ENCODE data around the gene MORC4.

MORC4 gene

DNA sequence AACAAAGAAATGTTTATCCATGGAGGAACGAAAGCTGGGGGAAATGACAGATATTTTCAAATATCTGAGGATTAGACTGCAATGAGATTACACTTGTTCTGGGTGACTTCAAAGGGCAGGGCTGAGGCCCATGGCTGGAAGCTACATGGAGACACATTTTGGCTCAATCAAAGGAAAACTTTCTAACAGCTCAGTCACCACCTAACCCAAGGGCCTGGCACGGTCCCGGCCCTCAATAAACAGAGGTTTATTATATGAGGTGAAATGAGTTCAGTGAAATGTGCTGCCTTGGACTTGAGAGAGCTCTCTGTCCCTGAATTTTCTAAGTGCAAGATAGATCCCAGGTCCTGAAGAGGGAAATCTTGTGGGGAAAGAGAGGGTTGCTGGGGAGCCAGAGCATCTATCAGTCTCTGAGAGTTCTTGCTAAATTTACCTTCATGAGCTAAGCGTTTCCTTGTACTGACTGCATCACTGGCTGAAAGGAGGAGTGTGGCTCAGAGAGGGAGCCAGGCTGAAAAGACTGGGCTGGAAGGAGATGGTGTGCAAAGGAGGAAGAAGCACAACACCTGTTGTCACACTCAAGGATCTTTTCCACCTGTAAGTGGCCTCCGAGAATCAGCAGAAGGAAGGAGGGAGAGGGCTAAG, 94.8 kb downstream of the MORC4 start:
- no peak for DNase-seq (ENCODE audit: low read depth)

DNA sequence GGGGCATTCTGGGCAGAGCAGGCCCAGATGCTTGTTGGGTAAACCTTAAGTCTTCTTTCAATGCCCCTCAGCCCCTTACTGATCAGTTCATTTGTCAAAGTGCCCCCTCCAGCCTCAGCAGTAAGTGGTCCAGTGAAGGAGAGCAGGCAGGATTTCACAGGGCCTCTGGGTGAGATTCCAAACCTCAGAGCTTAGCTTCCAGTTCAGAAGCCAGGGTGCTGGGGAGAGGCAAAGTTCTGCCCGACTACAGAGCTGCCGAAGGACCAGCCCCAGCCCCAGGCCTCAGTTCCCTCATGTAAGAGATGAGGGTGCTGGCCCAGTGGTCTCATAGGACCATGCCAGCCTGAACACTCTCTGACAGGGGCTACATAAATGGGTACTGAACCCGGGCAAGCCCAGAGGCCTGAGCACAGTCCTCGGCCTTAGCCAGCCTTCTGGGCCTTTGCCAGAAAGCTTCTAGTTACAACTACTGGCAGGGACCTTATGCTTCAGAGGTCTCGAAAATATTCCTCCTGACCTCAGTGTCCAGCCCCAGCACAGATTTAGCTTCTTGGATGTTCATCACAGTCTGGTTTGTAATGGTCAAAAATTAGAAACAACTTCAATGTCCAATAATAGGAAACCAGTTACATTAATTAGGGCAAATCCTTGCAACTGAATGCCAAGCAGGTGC, 96.0 kb downstream of the MORC4 start:
- DNase-seq (ENCODE audit: low read depth): no peak

DNA sequence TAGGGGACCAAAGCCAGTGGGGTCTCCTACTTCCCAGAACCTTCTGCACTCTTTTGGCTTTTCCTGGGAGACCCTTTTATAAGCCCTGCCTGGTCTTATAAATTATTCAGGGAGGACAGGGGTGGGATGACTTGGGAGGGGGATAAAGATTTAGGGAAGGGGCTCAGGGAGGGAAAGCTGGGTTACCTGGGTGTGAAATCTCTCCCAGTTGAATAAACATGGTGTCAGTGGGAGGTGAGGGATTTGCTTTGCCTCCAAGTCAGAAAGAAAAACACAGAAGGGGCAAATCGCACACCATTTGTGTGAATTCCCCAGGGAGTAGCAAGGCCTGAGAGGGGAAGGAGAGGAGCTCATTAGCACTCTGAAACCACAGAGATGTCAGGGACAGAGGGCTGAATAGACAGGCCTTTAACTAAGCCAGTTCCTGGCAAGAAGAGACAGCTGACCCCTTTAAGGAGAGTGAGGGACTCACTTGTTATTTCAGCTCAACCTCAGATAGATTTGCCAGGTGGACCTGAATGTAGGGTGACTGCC, 96.7 kb downstream of the MORC4 start, which contains the start of gene RIPPLY1:
TSS of gene RIPPLY1 (minus strand) at position 51 of the 534 bp plus-strand sequence. CDS start 54 bp downstream, outside the sequence.
- no peak for DNase-seq (ENCODE audit: low read depth)

DNA sequence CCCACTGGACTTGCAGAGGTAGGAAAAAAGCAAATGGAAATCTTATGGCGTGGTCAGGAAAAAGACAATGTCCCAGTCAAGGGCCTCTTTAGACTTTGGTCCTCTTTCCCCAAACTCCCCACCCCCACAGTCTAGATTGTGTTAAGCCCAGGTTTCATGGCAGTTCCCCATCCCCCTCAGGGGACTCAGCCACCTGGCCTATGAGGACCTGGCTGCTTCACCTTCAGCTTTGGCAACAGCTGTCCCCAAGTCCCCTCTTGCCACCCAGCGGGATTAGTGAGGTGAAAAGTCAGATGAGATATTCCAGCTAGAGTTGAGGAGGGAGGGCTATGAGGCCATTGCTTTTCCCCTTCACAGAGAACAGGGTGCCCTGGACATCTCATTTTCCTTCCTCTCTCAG, 97.3 kb downstream of the MORC4 start:
- DNase-seq (ENCODE audit: low read depth): no peak

DNA sequence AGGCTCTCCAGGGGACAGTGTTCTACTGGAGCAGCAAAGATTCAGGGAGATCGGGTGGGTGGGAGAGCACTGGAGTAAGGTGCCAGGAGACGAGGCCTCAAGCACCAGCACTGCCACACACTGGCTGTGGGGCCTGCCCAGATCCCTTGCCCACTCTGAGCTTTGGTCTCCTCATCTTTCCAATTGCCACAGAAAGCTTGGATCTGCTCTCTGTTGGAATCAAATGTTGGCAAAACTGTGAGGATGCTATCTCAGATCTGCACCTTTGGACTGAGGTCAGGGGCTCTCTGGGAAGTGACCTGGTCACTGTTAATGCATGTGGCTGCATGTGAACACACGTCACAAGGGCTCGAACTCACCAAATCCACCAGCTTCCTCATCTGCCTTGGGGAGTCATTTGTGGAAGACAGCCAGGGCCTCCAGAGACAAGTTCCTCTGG, 98.2 kb downstream of the MORC4 start:
- DNase-seq (ENCODE audit: low read depth): no peak

DNA sequence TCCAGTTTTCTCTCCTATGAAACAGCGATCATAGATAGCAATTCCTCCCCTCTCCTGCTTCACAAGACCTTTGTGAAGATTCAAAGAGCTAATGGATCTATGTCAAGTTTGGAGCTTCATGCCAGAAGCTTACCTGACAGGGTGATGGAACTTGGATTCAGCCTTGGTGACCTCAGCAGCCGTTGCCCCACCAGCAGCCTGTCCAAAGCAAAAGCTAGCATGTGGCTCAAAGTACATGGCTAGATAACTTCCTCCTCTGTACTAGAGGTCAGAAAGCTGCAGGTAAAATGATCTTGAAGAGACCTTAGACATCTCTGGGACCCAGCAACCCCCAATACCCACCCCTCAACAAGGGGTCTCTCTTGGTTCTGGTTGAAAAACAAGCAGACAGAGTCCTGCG, 98.7 kb downstream of the MORC4 start:
- no peak for DNase-seq (ENCODE audit: low read depth)

DNA sequence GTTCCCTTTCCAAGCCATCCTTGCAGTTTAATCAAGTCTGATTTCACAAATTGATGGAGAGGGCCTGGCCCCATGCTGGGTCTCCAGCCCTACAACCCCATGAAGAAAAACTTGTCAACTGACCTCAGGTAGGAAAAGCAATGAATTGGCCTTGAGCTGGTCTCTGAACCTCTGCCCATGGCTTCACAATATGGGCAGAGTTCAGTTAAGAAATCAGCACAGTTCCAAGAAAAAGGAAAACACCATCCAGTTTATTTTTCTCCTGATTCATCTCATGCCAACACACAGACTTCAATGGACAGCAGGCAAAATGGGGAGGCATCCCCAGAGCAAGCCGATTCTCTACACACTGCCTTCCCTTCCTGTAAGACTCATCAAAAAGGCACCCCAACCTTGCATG, 100.2 kb downstream of the MORC4 start:
- no peak for DNase-seq (ENCODE audit: low read depth)

DNA sequence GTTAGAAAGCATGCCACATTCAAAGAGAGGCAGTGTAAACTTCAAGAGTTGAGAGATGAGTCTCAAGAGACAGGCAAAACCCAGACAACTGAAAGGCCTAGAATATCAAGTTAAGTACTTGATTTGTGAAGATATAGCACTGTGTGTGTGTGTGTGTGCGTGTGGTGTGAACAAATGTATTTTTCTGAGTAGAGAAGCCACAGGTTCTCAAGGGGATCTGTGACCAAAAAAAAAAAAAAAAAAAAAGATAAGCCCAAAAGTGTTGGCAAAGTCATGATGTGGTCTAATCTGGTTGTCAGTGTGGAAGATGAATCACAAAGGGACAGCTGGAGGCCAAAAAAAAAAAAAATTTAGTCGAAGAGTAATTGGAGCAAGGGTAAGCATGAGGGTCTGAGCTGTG, 100.7 kb downstream of the MORC4 start:
- no peak for DNase-seq (ENCODE audit: low read depth)

DNA sequence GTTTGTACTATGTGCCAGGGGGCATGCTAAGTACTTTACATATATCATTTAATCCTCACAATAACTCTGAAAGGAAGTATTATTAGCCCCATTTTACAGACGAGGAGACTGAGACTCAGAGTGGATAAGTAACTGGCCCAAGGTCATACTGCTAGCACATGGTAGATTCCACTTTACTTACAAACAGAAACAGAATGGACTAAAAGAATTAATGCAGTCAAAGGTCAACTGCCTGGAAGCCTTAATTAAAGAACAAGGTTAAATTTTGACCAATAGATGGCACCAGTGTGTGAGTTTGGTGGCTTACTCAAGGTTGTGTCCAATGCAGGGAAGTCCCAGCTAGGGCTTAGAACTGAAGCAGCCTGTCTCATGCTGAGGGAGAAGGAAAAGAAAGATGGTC, 101.5 kb downstream of the MORC4 start:
- no peak for DNase-seq (ENCODE audit: low read depth)

DNA sequence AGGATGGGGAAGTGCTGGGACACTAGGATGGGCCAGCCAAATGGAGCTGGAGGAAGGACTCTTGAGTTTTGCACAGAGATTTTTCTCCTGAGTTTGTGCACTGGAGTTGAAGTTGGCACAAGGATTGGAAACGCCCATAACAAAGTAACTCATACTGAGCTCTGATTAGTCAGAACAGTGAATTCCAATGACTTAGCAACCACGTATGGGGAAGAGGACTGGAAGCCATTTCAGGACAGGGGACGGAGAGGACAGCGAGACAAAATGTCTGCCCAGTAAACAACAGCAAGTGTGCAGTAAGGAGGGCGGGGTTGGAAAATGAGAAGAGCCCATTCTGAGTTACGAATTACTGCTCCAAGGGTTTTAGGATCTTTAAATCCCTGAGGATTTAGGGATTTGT, 102.8 kb downstream of the MORC4 start:
- DNase-seq (ENCODE audit: low read depth): no peak

DNA sequence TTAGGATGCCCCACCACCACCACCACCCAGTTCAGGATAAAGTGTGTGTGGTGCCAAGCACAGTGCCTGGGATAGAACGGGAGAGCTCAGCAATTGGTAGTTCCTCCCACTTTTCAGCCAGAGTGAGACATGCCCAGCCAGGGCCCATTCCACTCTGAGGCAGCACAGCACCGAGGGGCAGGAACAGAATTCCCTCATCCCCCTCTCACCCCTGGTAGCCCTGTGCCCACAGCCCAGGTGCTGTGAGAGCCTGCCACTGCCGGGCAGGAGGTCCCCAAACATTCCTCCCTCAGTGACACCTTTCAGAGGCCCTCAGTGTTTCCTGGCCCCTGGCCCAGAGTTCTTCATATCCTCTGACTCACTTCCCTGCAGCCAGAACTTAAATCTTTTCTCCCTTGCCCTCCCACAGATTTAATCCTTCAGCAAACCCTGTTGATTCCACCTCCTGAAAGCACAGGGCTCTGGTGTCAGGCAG, 105.0 kb downstream of the MORC4 start:
- no peak for DNase-seq (ENCODE audit: low read depth)

DNA sequence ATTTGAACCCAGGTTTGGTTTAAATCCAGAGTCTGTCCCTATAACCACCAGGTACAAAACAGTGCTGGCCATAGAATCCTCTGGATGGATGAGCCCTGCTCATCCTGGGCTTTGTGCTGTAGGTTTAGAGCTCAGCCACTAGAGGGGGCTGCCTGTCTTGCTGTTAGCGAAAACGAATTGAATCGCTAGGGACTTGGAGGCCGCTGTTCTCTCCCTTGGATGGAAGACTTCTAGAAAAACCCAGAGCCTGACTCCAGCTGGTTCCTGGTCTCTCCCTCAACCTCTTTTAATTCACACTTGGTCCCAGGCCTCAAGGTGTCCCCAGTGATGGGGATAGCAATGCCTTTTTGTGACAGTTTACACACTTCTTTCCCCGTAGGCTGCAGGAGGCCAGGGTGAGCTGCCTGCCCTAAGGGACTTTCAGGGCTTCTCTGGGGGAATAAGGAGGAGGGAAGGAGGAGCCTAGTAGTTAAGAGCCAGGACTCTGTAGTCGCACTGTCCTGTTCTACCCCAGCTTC, 105.6 kb downstream of the MORC4 start:
- peak; percentile 32 for DNase-seq (ENCODE audit: low read depth)

DNA sequence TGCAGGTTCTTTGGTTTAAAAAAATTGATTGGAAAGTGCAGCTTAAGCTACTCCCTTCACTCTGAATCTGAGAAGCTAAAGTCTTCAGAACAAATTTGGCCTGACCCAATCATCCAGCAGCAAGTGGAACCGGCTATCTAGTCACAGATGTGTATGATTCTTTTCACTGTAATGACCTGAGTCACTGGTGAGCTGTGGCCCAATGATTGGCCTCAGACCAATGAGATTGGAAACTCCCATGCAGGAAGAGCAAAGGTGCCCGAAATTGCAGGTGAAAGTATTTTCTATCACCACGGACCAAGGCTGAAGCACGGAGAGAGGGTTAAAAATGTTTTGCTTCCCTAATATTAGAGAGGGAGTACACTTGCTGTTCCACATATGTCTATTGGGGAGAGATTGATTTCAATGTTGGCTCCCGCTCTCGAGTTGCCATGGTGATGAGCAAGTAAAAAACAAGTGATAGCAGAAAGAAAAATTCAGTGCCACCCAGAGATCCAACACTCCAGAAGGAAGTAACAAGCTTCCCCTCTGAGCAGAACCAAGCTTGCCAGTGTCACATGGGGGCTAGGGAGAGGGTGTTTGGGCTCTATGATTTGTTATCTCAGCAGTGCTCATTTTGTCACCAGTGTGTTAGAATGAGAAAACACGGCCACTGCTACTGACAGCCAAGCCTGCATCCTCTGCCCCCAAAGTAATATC, 108.1 kb downstream of the MORC4 start:
- no peak for DNase-seq (ENCODE audit: low read depth)

Data from T follicular helper cell (primary cell).